ENCODE results near the gene CWC27.
"Not testable (repeated sequence)": the region's sequence is repeated elsewhere in the genome, so short reads cannot be mapped to it uniquely, and the experiment has no call there.

CWC27 gene

GRCh38 chr5:64789457-64789856, 20.7 kb downstream of the CWC27 start:
- DNase-seq: no peak

- no peak for DNase-seq
These were observed 21.5 kb downstream of the CWC27 start for GRCh38 chr5:64790210-64790609.

- DNase-seq: no peak
These were observed 23.7 kb downstream of the CWC27 start for GRCh38 chr5:64792469-64792868.

GRCh38 chr5:64794053-64794770, 25.5 kb downstream of the CWC27 start:
- no peak for DNase-seq

GRCh38 chr5:64796301-64796700, 27.6 kb downstream of the CWC27 start:
- no peak for DNase-seq

GRCh38 chr5:64800926-64801325, 32.2 kb downstream of the CWC27 start:
- DNase-seq: no peak

- DNase-seq: no peak
These were observed 37.8 kb downstream of the CWC27 start for GRCh38 chr5:64806537-64806936.

GRCh38 chr5:64807520-64807919, 38.8 kb downstream of the CWC27 start:
- no peak for DNase-seq

GRCh38 chr5:64811050-64811640, 42.4 kb downstream of the CWC27 start:
- peak; percentile 57 for DNase-seq

GRCh38 chr5:64814073-64814472, 45.3 kb downstream of the CWC27 start:
- no peak for DNase-seq

- DNase-seq: no peak
These were observed 49.5 kb downstream of the CWC27 start for GRCh38 chr5:64818245-64818644.

- not testable (repeated sequence) for DNase-seq
These were observed 50.6 kb downstream of the CWC27 start for GRCh38 chr5:64819345-64819744.

- no peak for DNase-seq
These were observed 53.6 kb downstream of the CWC27 start for GRCh38 chr5:64822320-64822719.

GRCh38 chr5:64826541-64826940, 57.8 kb downstream of the CWC27 start:
- no peak for DNase-seq

- no peak for DNase-seq
These were observed 59.0 kb downstream of the CWC27 start for GRCh38 chr5:64827703-64828102.

GRCh38 chr5:64830650-64831049, 61.9 kb downstream of the CWC27 start:
- not testable (repeated sequence) for DNase-seq

GRCh38 chr5:64831996-64832395, 63.3 kb downstream of the CWC27 start:
- DNase-seq: no peak

- DNase-seq: no peak
These were observed 65.3 kb downstream of the CWC27 start for GRCh38 chr5:64834037-64834436.

GRCh38 chr5:64834611-64835010, 65.9 kb downstream of the CWC27 start:
- no peak for DNase-seq

GRCh38 chr5:64835266-64835665, 66.5 kb downstream of the CWC27 start:
- DNase-seq: no peak

- no peak for DNase-seq
These were observed 67.5 kb downstream of the CWC27 start for GRCh38 chr5:64836190-64836755.

GRCh38 chr5:64836786-64837185, 68.1 kb downstream of the CWC27 start:
- no peak for DNase-seq

- DNase-seq: no peak
These were observed 69.6 kb downstream of the CWC27 start for GRCh38 chr5:64838376-64838775.

GRCh38 chr5:64838803-64839202, 70.1 kb downstream of the CWC27 start:
- no peak for DNase-seq

GRCh38 chr5:64839936-64840335, 71.2 kb downstream of the CWC27 start:
- no peak for DNase-seq

All from midbrain (tissue), 1 donor.